Stimulated activated CD8-positive, alpha-beta memory T cell treated with anti-CD3 and anti-CD28 coated beads, Interleukin-4, amount 100 ng/mL, for 48 hours (primary cell): ENCODE data around the gene ZNF275.
"Not testable (repeated sequence)": the region's sequence is repeated elsewhere in the genome, so short reads cannot be mapped to it uniquely, and the experiment has no call there.

Experiments used
- DNase-seq: peaks from one replicate; pipeline ENCODE4 v3.0.0-alpha.2; 2020

The ZNF275 gene

GRCh38 chrX:153366119-153366518 is 32.2 kb downstream of the ZNF275 start:
- no peak for DNase-seq

DNA sequence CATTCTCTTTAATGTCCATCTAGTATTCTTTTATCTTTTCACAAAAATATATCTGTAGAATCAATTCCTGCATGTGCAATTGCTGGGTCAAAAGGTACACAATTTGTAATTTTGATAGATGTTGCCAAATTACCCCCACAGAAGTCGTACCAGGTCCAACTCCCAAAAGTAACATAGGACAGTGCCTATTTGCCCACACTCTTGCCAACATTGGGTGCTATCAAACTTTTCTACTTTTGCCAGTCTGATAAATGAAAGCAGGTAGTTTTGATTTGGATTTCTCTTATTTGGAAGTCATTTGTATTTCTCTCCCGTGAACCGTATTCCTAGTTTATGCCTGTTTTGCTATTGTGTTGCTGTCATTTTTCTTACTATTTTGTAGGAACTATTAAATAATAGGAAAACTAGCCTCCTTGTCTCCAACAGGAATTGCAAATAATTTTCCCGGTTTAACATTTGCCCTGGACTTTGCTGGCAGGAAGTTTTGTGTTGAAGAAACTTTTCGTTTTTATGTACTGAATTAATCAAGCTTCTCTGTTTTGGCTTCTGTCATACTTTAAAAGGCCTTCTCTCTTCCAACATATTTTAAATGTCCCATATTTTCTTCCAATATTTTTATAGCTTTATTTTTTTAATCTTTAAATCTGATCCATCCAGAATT is 33.1 kb downstream of the ZNF275 start:
- DNase-seq, result no peak

GRCh38 chrX:153370293-153371055 is 36.5 kb downstream of the ZNF275 start:
- no peak for DNase-seq

DNA sequence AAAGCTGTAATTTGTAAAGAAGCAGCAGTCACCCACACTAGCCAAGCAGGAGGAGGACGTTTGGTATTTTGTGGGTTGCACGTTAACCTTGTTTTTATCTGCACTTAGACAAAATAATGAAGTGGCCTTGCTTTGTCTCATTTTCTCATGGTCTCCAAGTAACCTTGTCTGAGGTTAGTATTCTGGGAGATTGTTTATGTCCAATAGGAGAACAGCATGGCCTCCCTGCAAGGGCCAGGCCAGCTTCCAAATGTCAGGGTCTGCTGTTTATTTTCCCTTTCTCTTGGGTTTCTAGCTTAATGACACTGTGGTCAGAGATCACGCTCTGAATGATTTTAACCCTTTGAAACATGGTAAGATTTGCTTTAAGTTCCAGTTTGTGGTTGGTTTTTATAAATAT is 37.3 kb downstream of the ZNF275 start:
- DNase-seq, result no peak

- DNase-seq, result no peak
Observed at GRCh38 chrX:153372949-153373348, 39.0 kb downstream of the ZNF275 start.

DNA sequence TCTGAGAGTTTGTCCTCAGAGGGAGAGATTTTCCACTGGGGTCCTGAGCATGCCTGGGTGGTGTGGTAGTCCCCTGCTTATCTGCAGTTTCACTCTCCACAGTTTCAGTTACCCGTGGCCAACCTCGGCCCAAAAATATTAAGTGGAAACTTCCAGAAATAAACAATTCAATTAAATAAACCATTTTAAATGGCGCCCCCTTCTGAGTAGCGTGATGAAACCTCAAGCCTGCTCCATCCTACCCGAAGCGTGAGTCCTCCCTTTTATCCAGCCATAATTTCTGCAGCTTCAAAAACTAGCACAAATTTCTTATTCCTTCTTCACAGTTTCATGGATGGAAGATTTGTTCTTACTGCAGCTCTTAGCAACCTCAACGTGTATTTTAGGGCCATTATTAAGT is 40.5 kb downstream of the ZNF275 start:
- no peak for DNase-seq

GRCh38 chrX:153375571-153375970 is 41.6 kb downstream of the ZNF275 start:
- no peak for DNase-seq

DNA sequence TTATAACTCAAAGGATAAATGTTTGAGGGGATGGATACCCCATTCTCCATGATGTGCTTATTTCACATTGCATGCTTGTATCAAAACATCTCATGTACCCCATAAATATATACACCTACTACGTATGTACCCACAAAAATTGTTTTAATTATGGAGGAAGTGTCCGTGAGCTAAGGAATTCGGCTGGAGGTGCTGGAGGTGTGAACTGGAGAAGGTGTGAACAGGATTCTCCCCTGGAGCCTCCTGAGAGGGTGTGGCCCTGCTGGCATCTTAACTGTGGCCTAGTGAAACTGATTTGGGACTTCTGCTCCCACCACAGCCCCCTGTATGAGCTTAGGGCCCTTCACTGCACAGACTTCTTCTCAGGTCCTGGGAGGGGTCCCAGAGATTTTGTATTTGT is 43.8 kb downstream of the ZNF275 start:
- no peak for DNase-seq

GRCh38 chrX:153378607-153379006 is 44.7 kb downstream of the ZNF275 start:
- no peak for DNase-seq

DNA sequence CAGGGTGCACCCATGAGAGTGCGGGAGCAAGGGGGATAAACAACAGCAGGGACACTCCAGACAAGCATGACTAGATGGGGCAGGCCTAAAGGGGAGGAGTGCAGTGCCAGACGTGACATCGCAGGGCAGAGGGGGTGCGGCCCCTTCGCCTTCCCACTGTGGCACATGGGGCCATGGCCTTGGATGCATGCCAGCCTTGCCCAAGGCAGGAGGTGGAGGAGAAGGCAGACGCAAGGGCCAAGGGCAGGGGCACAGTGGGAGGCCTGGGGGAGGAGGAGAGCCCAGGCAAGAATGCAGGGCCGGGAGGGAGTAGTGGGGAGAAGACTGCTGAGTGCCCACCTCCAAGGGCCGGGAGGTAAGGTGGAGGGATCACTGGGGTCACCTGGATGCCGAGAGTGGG is 45.6 kb downstream of the ZNF275 start:
- DNase-seq, result no peak

- no peak for DNase-seq
Observed at GRCh38 chrX:153379971-153380581, 46.1 kb downstream of the ZNF275 start.

DNA sequence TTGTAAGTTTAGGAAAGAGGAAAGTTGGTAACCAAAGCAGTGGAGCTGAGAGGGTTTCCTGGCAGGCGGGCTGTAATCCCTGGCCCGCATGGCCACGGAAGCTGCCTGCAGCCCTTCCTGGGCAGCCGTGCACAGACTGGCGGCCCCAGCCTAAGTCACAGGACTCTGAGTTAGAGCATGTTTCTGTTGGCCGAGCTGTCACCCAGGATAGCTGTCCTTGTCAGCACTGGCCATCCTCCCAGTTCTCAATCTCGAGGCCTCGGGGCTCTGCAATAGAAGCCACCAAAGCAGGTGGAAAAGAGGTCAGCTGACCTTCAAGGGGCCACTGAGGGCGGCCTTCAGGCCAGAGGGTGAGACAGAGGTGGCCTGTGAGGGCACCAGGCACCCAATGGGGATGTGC is 46.7 kb downstream of the ZNF275 start:
- DNase-seq, result no peak

DNA sequence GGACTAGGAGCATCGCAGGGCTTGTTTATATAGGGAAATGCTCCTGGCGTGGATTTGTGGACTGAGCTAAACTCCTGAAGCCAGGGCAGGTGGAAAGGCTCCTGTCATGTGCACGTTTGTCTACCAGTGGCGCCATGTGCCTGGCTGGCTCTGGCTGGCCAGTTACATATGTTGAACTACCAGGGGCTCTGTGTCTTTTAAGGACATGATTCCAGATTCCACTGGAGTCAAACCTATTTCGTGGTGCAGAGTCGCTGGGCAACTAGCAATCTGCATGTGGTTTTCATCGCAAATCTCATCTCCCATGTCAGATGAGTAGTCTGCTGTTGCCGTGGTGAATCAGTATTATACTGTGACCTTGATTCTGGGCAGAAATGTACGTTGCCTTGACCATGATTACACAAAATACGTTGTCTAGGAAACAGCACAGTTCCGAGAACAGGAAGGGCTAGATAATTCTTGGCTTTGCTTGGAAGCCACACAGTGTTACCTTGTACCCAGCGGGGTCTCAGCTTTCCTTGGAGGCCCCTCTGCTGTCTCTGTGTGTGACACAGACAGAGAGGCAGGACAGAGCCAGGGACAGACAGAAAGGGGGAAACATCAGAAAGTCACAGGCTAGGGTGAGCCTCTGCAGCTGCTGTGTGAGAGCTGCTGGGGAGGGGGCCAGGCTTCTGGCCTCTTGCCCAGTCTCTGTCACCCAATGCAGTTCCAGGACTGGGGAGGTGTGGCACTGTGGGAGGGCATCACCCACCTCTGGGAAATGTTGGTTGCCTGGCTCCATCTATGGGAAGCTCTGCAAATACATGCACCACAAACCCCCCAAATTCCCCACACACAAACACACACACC is 48.0 kb downstream of the ZNF275 start:
- DNase-seq, result peak; percentile 30

GRCh38 chrX:153382563-153383482 is 48.9 kb downstream of the ZNF275 start:
- no peak for DNase-seq

- DNase-seq, result no peak
Observed at GRCh38 chrX:153384390-153384789, 50.4 kb downstream of the ZNF275 start.

DNA sequence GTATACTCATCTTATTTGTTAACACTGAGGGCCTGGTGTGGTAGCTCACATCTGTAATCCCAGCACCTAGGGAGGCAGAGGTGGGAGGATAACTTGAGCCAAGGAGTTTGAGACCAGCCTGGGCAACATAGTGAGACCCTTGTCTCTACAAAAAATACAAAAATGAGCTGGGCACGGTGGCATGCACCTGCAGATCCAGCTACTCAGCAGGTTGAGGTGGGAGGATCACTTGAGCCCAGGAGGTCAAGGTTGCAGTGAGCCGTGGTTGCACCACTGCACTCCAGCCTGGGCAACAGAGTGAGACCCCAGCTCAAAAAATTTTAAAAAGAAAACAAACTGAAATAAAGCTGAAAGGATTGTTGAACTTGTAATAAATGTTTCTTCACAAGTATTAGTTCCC is 51.0 kb downstream of the ZNF275 start:
- not testable (repeated sequence) for DNase-seq

DNA sequence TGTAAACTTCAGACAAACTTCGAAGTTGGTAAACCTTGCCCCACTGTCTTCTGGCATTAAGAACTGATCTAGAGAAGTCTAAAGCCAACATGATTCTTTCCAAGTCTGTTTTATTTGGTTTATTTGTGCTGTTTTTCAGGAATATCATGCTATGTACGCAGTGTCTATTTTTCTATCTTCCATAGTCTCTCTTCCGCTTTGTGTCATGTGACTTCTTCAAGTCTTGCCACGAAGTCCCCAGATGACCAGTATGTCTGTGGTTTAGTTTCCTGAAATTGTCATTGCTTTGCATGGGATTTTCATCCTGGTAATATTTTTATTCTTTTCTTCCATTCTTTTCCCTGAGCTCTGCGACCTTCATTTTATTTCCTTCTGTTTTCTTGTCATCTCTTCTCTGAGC is 52.1 kb downstream of the ZNF275 start:
- no peak for DNase-seq

GRCh38 chrX:153387345-153387744 is 53.4 kb downstream of the ZNF275 start:
- DNase-seq, result no peak

- DNase-seq, result no peak
Observed at GRCh38 chrX:153387987-153388721, 54.2 kb downstream of the ZNF275 start.

DNA sequence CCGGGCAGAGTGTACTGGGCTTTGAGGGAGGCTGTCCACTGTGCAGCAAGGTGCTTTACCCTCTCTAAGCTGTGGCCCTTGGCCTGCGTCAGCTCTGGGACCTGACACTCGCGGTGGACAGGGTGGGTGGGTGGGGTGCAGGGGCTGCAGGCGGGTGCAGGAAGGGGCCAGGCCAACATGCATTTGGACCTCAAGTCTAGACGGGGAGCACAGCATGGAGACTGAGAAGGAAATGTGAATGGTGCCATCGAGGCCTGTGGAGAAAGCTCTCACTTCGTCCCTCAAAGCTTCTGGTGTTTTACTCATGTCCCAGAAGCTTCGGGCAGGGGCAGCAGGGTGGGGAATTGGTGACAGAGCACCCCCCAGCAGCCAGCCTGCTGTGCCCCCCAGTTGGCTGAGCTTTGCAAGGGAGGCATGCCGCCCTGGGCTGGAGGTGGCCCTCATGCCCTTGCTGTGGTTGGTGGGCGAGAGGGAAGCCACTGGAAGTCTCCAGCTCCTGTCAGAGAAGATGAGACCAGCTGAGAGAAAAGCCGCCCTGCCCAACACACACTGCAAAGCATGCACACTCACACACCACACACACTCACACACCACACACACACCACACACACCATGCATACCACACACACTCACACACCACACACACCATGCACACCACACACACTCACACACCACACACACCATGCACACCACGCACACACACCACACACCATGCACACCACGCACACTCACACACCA is 54.9 kb downstream of the ZNF275 start:
- no peak for DNase-seq

DNA sequence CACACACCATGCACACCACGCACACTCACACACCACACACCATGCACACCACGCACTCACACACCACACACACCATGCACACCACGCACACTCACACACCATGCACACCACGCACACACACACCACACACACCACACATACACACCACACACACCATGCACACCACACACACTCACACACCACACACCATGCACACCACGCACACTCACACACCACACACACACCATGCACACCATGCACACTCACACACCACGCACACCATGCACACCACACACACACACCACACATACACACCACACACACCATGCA is 55.5 kb downstream of the ZNF275 start:
- DNase-seq, result not testable (repeated sequence)
